CD4-positive, alpha-beta T cell treated with Interleukin-17A for 4 hours (primary cell): Measurements from ENCODE around the gene MMRN2.
A peak's percentile ranks its signal among the peaks of the same experiment; 100 is the strongest.

Source experiments
- DNase-seq: peaks from one replicate; pipeline ENCODE4 v3.0.0-alpha.2; 2020; ENCODE audit warnings: mixed read lengths

MMRN2 gene

DNA sequence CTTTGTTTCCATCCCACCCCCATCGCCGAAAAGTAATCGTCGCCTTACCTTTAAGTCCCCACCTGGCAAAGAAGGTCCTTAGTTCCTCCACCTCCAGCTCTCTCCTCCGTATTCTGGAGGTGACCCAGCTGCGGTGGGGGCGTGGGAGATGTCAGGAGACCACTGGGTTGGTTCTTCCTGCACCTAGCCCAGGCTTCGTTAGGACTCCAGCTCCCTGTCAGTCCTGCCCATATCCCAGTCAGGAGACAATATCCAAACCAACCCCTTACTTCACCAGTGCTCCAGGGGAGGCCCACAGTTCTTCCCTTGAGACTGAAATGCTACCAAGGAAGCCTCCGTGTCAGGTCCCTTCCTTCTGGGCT, 11.6 kb upstream of the MMRN2 start:
- DNase-seq = no peak

DNA sequence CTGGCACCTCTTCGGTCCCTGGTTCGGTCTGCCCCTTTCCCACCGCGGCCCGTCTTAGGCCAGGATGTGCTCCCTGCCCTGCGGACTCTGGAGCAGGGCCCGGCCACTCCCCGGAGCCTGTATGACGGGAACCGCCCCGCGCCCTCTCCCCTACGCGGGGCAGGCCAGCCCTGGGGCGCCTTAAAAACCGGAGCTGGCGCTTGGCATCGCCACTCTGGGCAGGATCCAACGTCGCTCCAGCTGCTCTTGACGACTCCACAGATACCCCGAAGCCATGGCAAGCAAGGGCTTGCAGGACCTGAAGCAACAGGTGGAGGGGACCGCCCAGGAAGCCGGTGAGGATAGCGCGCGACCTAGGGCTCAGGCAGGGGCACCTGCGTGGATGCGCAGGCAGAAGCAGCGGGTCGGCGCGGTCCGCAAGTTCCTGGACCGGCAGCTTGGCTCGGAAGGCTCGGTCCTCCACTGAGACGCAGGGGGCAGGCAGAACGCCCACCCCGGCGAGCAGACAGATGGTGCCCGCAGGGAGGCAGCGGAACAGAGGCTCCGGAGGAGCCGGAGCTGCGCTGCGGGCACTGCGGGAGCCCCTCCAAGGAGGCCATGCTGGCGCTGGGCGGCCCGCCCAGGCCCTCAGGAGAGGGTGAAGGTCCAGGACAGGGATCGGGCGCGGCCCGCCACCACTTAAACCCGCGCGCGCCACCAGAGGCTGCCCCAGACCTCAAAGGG, 11.0 kb upstream of the MMRN2 start, which contains the start of gene ADIRF:
TSS of gene ADIRF (plus strand) at position 212 of the 723 bp plus-strand sequence. CDS start at position 275, 63 bp downstream.
- DNase-seq = peak; percentile 57

- DNase-seq = no peak
Observed at GRCh38 chr10:86967481-86967941, 10.1 kb upstream of the MMRN2 start.

- peak; percentile 34 for DNase-seq
Observed at GRCh38 chr10:86965986-86966654, 8.7 kb upstream of the MMRN2 start.

DNA sequence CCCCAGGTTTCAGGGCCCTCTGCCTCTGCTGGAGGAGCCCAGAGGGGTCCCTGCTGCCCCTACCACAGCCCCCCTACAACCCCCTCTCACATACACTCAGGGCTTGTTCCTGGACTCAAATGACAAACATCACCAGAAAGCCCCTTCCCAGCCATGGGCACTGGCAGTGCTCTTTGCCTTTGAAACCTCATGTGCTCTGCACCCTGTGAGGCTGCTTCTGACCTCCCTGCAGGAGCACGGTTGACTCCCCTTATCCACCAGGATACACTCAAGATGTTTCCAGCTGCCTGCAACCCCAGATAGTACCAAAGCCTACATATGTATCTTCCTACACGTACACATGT, 7.4 kb upstream of the MMRN2 start:
- no peak for DNase-seq

- DNase-seq = no peak
Observed at GRCh38 chr10:86964061-86964846, 6.8 kb upstream of the MMRN2 start.

DNA sequence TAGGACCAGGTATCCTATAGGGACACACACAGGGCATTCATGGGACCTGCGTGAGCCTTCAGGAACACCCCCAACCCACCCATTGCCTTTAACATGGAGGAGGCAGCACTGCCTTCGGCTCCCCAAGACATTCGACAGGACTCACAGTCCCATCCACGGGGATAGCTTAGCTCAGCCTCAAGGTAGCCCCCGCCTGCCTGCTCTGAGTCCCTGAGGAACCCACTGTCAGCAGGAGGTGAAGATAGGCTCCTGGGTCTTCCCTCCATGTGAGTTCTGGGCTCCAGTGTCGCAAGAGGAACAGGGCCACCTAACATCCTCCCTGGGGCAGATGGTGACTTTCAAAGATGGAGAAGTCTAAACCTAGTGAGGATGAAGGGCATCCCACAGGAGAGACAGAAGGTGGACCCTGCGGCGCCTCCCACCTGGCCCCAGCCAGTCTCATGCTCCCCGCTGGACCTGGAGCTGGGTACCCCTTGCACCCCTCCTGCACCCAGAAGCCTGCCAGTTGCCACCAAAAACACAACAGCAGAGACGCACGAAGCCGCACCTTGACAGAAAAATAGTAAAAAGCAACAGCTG, 6.0 kb upstream of the MMRN2 start:
- no peak for DNase-seq

GRCh38 chr10:86962981-86963310, 5.5 kb upstream of the MMRN2 start:
- no peak for DNase-seq

- no peak for DNase-seq
Observed at GRCh38 chr10:86962136-86962980, 4.9 kb upstream of the MMRN2 start.

GRCh38 chr10:86961481-86962091, 4.2 kb upstream of the MMRN2 start:
- no peak for DNase-seq

DNA sequence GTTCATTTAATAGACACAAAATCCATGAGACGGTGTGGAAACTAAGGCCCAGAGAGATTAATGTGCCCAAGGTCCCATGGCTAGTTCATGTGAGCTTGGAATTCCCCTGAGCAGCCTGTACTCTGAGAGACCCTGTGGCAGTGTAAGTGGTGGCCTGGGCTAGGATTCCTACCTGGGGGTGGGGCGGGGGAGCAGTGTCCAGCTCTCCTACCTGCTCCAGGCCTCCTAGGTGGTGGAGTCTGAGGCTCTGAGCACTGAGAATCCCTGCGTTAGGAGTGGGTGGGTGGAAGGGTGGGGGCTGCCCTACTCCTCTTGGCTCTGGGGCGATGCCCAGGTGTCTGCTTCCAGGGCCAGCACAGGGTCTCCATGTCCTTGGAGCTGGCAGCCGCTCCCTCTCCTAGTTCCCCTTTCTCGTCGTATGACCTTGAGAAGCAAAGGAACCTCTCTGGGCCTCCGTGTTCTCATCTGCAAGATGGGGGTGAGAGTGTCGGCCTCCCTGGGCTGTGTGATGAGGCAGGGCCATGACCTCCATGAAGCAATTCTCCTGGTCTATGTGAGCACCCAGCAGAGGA, 3.5 kb upstream of the MMRN2 start:
- no peak for DNase-seq

DNA sequence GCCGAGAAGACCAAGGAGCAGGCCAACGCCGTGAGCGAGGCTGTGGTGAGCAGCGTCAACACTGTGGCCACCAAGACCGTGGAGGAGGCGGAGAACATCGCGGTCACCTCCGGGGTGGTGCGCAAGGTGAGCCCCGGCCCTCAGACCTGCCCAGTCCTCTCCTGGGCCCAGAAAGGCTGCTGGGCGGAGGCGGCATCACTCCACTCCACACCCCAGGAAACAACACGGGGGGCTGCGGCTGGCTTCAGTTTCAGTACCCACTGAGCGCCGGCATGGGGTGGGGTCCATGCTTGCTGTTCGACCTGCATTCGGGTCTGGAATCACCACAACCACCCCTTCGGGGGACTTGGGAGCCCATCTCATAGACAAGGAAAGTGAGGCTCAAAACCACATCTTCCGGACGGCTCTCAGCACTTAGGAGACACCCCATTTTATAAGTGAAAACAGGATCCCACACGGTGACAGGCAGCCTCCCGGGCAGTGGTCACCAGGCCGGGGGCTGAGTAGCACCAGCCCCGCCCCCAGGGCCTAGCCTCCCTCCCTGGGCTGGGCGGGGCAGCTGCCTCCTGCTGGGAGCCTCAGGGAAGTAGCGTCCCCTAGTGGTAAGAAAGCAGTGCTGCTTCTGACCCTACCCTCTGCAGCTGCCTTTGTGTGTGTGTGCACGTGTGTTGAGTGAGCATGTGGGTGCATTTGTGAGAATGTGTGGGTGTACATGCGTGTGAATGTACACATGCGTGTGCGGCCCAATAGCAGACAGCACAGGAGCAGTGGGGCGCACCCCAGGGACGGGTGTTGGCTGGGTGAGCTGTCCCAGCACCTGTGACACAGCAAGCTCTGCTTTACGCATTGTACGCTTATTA, 2.8 kb upstream of the MMRN2 start:
- peak; percentile 39 for DNase-seq

DNA sequence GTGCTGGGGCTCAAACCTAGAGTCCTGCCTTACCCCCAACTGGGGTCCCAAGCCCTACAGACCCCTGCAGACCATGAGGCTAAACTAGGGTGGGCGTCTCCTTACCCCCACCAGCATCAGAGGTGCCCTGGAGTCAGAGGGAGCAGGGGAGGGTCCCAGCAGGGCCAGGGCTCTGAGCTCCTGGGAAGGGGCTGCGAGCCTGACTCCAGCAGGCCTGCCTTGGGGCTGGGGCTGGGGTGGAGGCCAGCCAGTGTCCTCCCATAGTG, 2.3 kb upstream of the MMRN2 start:
- no peak for DNase-seq

GRCh38 chr10:86958901-86959736, 1.7 kb upstream of the MMRN2 start:
- no peak for DNase-seq

GRCh38 chr10:86958116-86958900, 893 bp upstream of the MMRN2 start, which contains the start of gene SNCG:
SNCG (plus strand) TSS chr10:86958599; CDS start chr10:86958698, 99 bp downstream.
- DNase-seq = no peak

DNA sequence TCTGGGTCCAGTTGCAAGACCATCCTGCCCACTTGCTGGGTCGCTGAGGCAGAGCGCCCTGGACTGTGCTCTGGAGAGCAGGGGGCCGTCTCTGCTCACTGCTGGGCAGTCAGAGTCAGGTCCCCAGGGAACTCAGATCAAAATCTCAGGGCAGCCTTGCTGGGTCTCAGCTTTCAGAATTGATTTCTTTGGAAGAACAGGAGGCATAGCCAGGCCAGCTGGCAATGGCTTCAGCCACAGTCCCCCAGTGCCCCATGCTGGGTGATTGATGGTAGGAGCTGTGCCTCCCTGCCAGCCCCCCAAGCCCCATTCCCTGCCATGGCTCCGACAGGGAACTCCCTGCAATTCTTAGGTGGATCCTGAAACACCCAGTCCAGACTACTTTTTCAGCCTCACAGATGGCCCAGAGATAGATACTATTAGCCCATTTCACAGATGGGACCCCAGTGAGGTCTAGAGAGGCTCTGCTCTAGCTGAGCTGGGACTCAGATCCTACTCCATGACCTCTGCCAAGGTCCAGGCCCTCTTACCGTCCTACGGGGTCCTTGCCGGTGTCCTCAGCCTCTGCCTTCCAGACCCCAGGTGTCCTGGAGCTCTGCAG, 467 bp downstream of the MMRN2 start:
- DNase-seq = no peak

GRCh38 chr10:86956195-86956847, 1.1 kb downstream of the MMRN2 start:
- no peak for DNase-seq
